Caco-2 (cell line): ENCODE data around the gene IRS1. TPM values are rescaled to one million over a fixed set of nuclear protein-coding genes. Genes with fewer than 3 reads are reported as not detected.

ENCODE experiments used
- BruUV-seq: library from RNA; stranded (reverse); fragments of 400-500 nt; replicated peaks from 2 replicates; lab custom pipeline; 2021; lab: Mats Ljungman, UMichigan
- CTCF ChIA-PET: fragments of 300-600 bp; sonication (Branson Sonifier 250); formaldehyde crosslinking; loops from one replicate; lab custom pipeline; 2022; ENCODE audit warnings: antibody characterized with exemption; lab: Charles Lee
- POLR2A ChIA-PET: fragments of 300-600 bp; sonication (Branson Sonifier 250); formaldehyde crosslinking; loops from one replicate; lab custom pipeline; 2022; ENCODE audit warnings: antibody characterized with exemption; lab: Charles Lee
- DNase-seq, 2 experiments: peaks; one replicate each; pipeline versions ENCODE4 v3.0.0 to v3.0.0-alpha.2; 2020 to 2022
- H3K27me3 ChIP-seq: replicated peaks from 2 replicates; pipeline ENCODE4 v1.6.0; 2011; ENCODE audit warnings: low read length; ENCODE audit not compliant: control insufficient read depth, insufficient read depth
- H3K36me3 ChIP-seq: 2 replicates; pipeline ENCODE4 v1.5.1; 2011; ENCODE audit warnings: low read length; ENCODE audit not compliant: control insufficient read depth, insufficient read depth
- H3K4me1 ChIP-seq: fragments of 250-450 bp; sonication (Bioruptor Pico); 2 replicates; pipeline ENCODE4 v1.5.1; 2020; ENCODE audit warnings: mild to moderate bottlenecking
- H3K4me3 ChIP-seq: 2 replicates; pipeline ENCODE4 v1.5.1; 2011; ENCODE audit warnings: low read depth, mild to moderate bottlenecking, control low read depth, low read length
- H3K9me3 ChIP-seq: fragments of 250-450 bp; sonication (Bioruptor Pico); 2 replicates; pipeline ENCODE4 v1.5.1; 2020; ENCODE audit warnings: mild to moderate bottlenecking, moderate library complexity
- H3K27ac Mint-ChIP-seq: one replicate; pipeline ENCODE4 v1.8.0; 2022; ENCODE audit warnings: mixed read lengths; ENCODE audit not compliant: unreplicated experiment
- H3K27me3 Mint-ChIP-seq: one replicate; pipeline ENCODE4 v1.8.0; 2022; ENCODE audit warnings: mixed read lengths; ENCODE audit not compliant: insufficient read depth, unreplicated experiment
- H3K36me3 Mint-ChIP-seq: one replicate; pipeline ENCODE4 v1.8.0; 2022; ENCODE audit warnings: mild to moderate bottlenecking, mixed read lengths; ENCODE audit not compliant: insufficient read depth, unreplicated experiment
- H3K4me1 Mint-ChIP-seq: one replicate; pipeline ENCODE4 v1.8.0; 2022; ENCODE audit warnings: low read depth, mixed read lengths; ENCODE audit not compliant: unreplicated experiment
- H3K4me3 Mint-ChIP-seq: one replicate; pipeline ENCODE4 v1.8.0; 2022; ENCODE audit warnings: mild to moderate bottlenecking, moderate library complexity, mixed read lengths; ENCODE audit not compliant: unreplicated experiment
- H3K9me3 Mint-ChIP-seq: one replicate; pipeline ENCODE4 v1.8.0; 2022; ENCODE audit warnings: mixed read lengths; ENCODE audit not compliant: unreplicated experiment
- CTCF ChIP-seq, 2 experiments: fragments of 200-600 bp in 1 of 2; IDR thresholded peaks; 1 replicate in 1 of 2; 2 replicates in 1 of 2; pipeline versions ENCODE4 v1.5.1 to v1.8.0; 2011 to 2022; ENCODE audit warnings: antibody characterized with exemption in 1 of 2, control low read depth in 1 of 2, inconsistent platforms in 1 of 2, low read depth in 1 of 2, low read length in 1 of 2, mild to moderate bottlenecking in 1 of 2, moderate library complexity in 1 of 2; ENCODE audit not compliant: insufficient read depth in 1 of 2, severe bottlenecking in 1 of 2, unreplicated experiment in 1 of 2
- intact Hi-C: fragments of 100-400 bp; cut with micrococcal nuclease; formaldehyde crosslinking; loops from one replicate; pipeline ENCODE4 v1.10.0; 2022; ENCODE audit not compliant: unreplicated experiment
- total RNA-seq: library from RNA; stranded (reverse); gene quantifications from 2 replicates; pipeline ENCODE4 v1.2.3, GENCODE V29; 2022

Gene IRS1
- total RNA-seq, 1 experiment from 2014 or later = 27.9 TPM

- Histone ChIP-seq H3K4me3 (no peak overlapping the region), H3K4me1 (peaks cover 15% of the 10 kb centered on the region), H3K36me3 (no peaks in the 10 kb centered on the region), H3K27me3 (no peaks in the 10 kb centered on the region), H3K9me3 (no peaks in the 10 kb centered on the region)
- H3K27me3 Mint-ChIP-seq = no peaks in the 10 kb centered on the region
- ChIA-PET POLR2A (no interaction called here), CTCF (no interaction called here)
- BruUV-seq = no TSS peak
- no peak overlapping the region for H3K4me3 Mint-ChIP-seq
- intact Hi-C loops = loop anchor here (10.0 kb wide), 1 partner anchor 110 kb away; the partner anchor contains the start of gene IRS1
- H3K36me3 Mint-ChIP-seq = no peaks in the 10 kb centered on the region
- TF ChIP-seq CTCF (IDR thresholded peaks at IDR 0.05; ENCODE audit: insufficient read depth in 1 of 2, low read depth in 1 of 2, low read length in 1 of 2, severe bottlenecking in 1 of 2, unreplicated experiment in 1 of 2) = no peak
- no peak overlapping the region for H3K27ac Mint-ChIP-seq
- H3K9me3 Mint-ChIP-seq = no peaks in the 10 kb centered on the region
- DNase-seq = no peak
- H3K4me1 Mint-ChIP-seq = peaks cover 5% of the 10 kb centered on the region
Measured at GRCh38 chr2:226684563-226684959, 115.1 kb downstream of the IRS1 start.

GRCh38 chr2:226683944-226684562 lies 115.6 kb downstream of the IRS1 start:
- TF ChIP-seq CTCF (IDR thresholded peaks at IDR 0.05; ENCODE audit: insufficient read depth in 1 of 2, low read depth in 1 of 2, low read length in 1 of 2, severe bottlenecking in 1 of 2, unreplicated experiment in 1 of 2) = no peak

GRCh38 chr2:226683196-226683595 lies 116.4 kb downstream of the IRS1 start:
- H3K9me3 Mint-ChIP-seq = no peaks in the 10 kb centered on the region
- ChIA-PET POLR2A (no interaction called here), CTCF (interaction anchor here (0.6 kb wide), 1 partner anchor 56 kb away, joined by 3 read pairs; no protein-coding TSS in a partner anchor)
- no peaks in the 10 kb centered on the region for H3K36me3 Mint-ChIP-seq
- H3K4me1 ChIP-seq = peaks cover 15% of the 10 kb centered on the region
- H3K4me3 ChIP-seq = no peak overlapping the region
- H3K36me3 ChIP-seq = no peaks in the 10 kb centered on the region
- no peak overlapping the region for H3K4me3 Mint-ChIP-seq
- no TSS peak for BruUV-seq
- no peak for TF ChIP-seq CTCF (IDR thresholded peaks at IDR 0.05; ENCODE audit: insufficient read depth in 1 of 2, low read depth in 1 of 2, low read length in 1 of 2, severe bottlenecking in 1 of 2, unreplicated experiment in 1 of 2)
- no peak overlapping the region for H3K27ac Mint-ChIP-seq
- no peak for DNase-seq
- peaks cover 5% of the 10 kb centered on the region for H3K4me1 Mint-ChIP-seq
- H3K27me3 ChIP-seq = no peaks in the 10 kb centered on the region
- no peaks in the 10 kb centered on the region for H3K27me3 Mint-ChIP-seq
- intact Hi-C loops = loop anchor here (10.0 kb wide), 1 partner anchor 112 kb away; the partner anchor contains the start of gene IRS1
- H3K9me3 ChIP-seq = no peaks in the 10 kb centered on the region

More at GRCh38 chr2:226683944-226684562, 115.6 kb downstream of the IRS1 start:
- Histone ChIP-seq H3K27me3 (no peaks in the 10 kb centered on the region), H3K4me1 (peaks cover 15% of the 10 kb centered on the region), H3K9me3 (no peaks in the 10 kb centered on the region), H3K4me3 (no peak overlapping the region), H3K36me3 (no peaks in the 10 kb centered on the region)
- no peaks in the 10 kb centered on the region for H3K27me3 Mint-ChIP-seq
- H3K27ac Mint-ChIP-seq = no peak overlapping the region
- no peak for DNase-seq
- no peaks in the 10 kb centered on the region for H3K9me3 Mint-ChIP-seq
- no peaks in the 10 kb centered on the region for H3K36me3 Mint-ChIP-seq
- H3K4me1 Mint-ChIP-seq = peaks cover 5% of the 10 kb centered on the region
- BruUV-seq = no TSS peak
- no peak overlapping the region for H3K4me3 Mint-ChIP-seq
- intact Hi-C loops = loop anchor here (10.0 kb wide), 1 partner anchor 111 kb away; the partner anchor contains the start of gene IRS1
- POLR2A ChIA-PET = no interaction called here
- CTCF ChIA-PET = no interaction called here

Other genes with a start within 250 kb of the IRS1 start
- gene RHBDD1, start 36.2 kb upstream of the IRS1 start, total RNA-seq = 14.3 and 16.5 TPM in 2 replicates